KOPT-K1 (cell line): Measurements from ENCODE around the gene PNMA6E.
"Not testable (repeated sequence)": the region's sequence is repeated elsewhere in the genome, so short reads cannot be mapped to it uniquely, and the experiment has no call there.

ENCODE experiments used
- H3K27ac ChIP-seq: fragments of 200-600 bp; sonication (generic); 2 replicates; pipeline ENCODE4 v1.5.1; 2016; ENCODE audit warnings: antibody characterized with exemption, mild to moderate bottlenecking, low read depth, low read length; ENCODE audit not compliant: poor library complexity, severe bottlenecking
- H3K36me3 ChIP-seq: fragments of 200-600 bp; sonication (generic); 2 replicates; pipeline ENCODE4 v1.5.1; 2017; ENCODE audit warnings: antibody characterized with exemption, mild to moderate bottlenecking, low read length, moderate library complexity; ENCODE audit not compliant: insufficient read depth
- H3K9me3 ChIP-seq: fragments of 200-600 bp; sonication (generic); 2 replicates; pipeline ENCODE4 v1.5.1; 2017; ENCODE audit warnings: antibody characterized with exemption, low read length, mild to moderate bottlenecking; ENCODE audit not compliant: insufficient read depth, poor library complexity, severe bottlenecking

The PNMA6E gene

DNA sequence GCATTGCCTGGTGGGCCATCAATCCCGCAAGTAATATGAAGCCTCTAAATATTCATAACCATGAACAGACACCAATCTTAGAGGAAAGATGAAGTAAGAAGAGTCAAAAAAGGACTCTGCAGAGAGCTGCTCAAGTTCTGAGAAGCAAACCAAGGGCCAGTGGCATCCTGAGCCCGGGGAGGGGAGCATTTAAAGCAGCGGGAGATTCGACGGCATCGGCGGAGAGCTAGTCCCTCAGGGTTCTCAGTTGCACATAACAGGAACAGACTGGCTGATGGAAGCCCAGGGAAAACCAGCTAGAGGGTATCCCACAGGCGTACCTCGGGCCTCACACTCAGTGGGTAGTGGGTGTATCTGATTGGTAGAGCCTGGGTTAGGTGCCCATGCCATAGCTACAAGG is 4.9 kb upstream of the PNMA6E start:
- no peak overlapping the region for H3K27ac ChIP-seq
- H3K36me3 ChIP-seq = no peaks in the 10 kb centered on the region
- no peaks in the 10 kb centered on the region for H3K9me3 ChIP-seq

DNA sequence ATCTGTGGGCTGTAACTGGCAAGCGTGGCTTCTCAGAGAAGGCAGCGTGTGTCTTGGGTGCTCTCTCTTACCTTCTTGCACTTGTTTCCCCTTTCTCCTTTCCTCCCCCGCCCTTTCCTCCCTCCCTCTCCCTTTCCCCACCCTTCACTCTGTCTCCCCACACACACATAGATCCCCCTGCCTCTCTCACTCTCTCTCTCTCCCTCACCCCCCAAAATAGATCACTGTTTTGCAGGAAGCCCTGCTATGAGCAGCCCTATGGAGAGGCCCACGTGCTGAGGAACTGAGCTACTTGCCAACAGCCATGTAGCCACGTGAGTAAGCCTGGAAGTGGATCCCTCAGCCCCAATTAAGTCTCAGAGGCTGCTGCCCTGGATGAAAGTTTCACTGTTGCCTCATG is 4.3 kb upstream of the PNMA6E start:
- no peak overlapping the region for H3K27ac ChIP-seq
- H3K36me3 ChIP-seq = no peaks in the 10 kb centered on the region
- no peaks in the 10 kb centered on the region for H3K9me3 ChIP-seq

DNA sequence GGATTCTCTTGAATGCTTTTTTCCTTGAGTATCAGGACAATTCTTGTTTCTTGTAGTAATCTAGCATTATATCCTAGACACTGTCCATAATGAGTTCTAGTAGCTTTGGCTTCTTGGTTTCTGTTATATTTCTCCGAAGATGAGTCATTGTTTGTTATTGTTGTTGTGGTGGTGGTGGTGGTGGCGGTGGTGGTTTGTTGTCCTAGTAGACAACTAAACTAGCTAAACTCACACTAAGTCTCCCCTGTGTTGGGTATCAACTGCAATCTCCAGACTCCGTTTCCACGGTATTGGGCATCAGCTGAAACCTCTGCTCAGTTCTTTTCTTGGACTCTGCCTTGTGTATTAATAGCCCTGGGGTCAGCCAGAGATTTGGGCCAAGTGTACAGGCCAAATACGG is 3.2 kb upstream of the PNMA6E start:
- H3K36me3 ChIP-seq, H3K9me3 ChIP-seq, H3K27ac ChIP-seq: not testable (repeated sequence)

DNA sequence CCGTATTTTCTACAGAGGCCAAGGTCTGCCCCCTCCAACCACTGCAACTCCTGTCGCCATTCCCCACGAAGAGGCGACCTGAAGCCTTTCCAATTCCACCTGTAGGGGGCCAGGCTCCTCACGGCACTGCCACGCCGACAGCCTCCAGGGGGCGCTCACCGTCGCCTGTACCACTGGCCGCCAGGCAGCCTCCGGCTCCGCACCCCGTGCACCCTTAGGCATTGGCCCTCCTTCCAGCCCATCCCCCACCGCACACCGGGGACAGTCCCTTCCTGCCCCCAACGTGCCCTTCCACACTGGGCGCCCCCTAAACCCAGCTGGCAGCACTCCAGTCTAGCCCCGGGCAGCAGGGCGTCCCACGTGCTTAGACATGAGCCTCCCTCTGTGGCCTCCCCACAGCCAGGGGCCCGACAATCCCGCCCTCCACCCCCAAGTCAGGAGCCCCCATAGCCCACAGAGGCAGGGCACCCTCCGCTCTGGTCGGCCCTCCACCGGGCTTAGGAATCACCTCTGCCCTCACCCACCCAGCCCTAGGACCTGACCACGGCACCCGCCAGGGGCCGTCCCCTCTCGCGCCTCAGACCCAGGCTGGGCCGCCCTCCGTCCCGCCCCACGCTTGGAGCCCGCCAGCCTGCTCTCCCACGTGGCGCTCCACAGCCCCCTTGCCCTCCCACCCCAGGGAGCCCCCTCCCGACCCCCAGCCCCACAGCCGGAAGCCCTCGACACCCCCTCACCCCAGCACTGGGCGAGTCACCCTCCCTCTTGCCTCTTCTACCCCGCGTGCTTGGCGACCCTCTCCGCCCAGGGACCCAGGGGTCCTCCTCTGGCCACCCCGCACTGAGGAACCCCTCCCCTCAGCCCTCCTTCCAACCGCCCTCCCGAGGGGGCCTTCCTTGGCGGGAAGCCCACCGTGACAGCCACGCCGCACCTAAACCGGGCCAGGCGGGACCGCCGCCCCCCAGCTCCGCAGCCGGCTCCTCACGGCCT is 711 bp downstream of the PNMA6E start:
- H3K27ac ChIP-seq = no peak overlapping the region
- H3K9me3 ChIP-seq = no peaks in the 10 kb centered on the region
- H3K36me3 ChIP-seq = no peaks in the 10 kb centered on the region

DNA sequence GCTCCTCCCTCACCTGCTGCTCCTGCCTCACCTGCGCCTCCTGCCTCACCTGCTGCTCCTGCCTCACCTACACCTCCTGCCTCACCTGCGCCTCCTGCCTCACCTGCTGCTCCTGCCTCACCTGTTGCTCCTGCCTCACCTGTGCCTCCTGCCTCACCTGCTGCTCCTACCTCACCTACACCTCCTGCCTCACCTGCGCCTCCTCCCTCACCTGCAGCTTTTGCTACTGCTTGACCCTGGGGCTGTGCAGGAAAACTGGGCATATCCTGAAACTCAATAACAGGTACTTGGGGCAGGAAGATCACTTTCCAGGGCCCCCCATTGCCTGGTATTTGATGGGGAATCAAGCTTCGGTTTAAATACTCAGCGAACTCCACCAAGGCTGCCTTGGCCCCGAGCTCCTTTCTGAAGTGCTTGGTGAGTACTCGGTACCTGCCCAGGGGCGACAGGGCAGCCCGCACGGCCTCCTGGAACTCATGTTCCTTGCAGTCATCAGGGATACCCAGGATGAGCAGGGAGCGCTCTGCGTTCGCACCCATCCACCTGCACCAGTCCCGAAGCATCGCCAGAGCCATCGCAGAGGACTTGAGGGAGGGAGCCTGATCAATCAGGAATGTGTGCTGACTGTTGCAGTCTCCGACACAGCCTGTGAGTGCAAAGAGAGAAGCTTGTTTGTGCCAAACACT is 2.7 kb downstream of the PNMA6E start:
- Histone ChIP-seq H3K9me3 (no peaks in the 10 kb centered on the region), H3K27ac (no peak overlapping the region), H3K36me3 (no peaks in the 10 kb centered on the region)

DNA sequence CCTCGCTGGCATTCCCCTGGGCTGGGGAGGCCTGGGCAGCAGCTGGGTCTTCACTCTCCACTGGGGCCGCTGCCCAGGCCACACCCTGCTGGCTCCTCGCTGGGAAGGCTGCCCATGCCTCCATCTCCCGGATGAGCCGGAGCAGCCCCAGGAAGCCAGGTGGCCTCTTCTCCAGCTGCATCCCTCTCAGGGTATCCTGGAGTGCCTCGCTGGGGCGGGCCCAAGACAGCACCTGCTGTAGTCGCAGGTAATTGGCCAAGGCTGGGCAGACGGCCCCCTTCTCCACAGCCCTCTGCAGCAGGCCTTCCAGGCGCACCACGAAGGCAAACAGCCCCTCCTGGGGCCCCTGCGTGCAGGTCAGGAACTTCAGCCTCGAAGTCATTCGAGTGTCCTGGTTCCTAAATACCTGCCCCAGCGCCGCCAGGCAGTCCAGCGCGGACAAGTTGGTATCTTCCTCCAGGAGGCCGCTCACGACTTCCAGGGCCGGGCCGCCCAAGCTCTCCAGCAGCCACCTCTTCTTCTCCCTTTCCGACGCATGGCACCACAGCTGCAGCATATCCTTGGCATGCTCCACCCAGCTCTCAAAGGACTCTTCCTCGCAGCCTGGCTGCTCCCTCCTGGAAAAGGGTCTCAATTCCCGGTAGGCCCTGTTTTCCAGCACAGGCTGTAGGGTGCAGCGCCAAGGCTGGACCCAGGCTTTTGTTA is 3.7 kb downstream of the PNMA6E start:
- H3K27ac ChIP-seq = no peak overlapping the region
- no peaks in the 10 kb centered on the region for H3K36me3 ChIP-seq
- H3K9me3 ChIP-seq = no peaks in the 10 kb centered on the region

DNA sequence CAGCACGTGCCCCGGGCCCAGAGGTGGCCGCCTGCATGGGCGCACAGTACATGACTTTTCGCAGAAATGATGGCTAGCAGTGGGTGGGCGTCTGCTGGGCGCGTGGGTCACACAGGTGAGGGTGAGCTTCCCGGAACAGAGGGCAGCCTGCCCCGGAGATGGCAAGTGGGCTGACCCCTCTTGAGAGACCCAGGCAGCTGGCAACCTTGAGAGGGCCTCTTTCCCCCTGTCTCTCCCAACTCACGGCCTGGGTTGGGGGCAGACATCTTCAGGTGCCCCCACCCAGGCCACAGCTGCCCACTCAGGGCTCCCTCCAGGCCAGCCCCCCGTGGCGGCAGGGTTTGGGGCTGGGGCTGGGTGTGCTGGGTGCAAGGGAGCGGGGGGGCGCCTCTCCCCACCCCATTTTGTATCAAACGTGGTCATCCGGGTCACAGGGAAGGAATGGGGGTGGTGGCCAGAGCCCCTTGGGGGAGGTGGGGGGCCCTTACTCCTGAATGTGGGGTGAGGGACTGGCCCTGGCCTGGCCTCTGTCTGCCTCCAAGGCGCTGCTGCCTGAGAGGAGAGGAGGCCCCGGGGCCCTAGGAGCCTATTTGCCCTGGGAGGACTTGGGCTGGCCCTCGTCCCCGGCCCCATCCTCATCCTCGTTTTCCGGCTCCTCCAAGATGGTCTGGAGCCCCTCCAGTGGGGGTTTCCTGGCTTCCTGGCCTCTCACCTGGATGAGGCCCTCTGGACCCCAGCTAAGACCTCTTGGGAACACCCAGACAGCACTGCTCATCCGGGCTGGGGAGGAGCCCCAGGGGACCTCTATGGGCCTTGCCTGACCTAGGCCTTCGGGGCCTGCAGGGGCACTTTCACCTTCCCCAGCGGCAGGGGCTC is 4.6 kb downstream of the PNMA6E start:
- Histone ChIP-seq H3K27ac (no peak overlapping the region), H3K36me3 (no peaks in the 10 kb centered on the region), H3K9me3 (no peaks in the 10 kb centered on the region)

DNA sequence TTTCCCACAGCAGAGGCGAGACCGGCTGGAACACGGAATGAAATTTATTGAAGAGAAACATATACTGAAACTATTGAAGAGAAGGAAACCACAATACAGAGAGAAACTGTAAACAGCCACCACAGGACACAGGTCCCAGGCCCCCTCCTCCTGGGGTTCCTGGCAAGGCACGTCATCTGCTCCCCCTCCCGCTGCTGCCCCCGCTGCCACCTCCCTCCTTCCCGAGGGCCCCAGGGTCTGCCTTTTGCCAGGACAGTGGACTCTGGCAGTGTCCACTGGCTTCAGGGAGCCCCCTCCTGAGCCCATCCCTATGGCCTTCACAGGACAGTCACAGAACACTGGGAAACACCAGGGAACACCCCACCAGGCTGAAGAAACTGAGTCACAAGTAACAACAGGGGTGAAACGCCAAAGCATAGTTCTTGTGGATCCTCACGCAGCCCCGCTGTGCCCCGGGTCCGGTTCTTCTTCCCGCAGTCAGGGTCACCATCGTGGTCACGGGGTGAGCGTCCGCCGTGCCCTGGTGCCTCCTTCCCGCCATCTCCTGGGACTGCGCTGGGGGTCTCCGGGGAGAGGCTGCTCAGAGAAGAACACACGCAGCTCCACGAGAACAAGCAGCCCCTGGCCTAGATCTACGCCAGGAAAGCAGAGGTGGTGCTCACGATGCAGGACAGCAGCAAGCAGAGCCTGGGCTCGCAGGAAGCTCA is 5.4 kb downstream of the PNMA6E start:
- Histone ChIP-seq H3K36me3 (no peaks in the 10 kb centered on the region), H3K27ac (no peak overlapping the region), H3K9me3 (no peaks in the 10 kb centered on the region)

DNA sequence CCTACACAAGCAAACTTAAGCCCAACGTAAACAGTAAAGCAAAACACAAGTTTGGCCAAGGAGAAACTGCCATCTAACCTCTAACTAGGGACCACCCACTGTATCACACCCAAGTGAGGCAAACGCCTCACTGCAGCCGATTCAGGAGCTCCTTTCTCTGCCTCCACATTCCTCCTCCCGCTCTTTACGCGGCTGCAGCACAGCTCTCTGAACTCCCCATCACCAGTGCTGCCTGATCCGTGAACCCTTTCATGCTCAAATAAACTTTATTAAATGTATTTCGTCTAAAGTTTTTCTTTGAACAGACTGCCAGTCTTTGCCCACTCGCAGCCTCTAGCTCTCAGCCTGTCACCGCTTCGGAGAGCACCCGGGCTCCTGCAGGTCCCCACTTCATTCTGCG is 6.5 kb downstream of the PNMA6E start:
- Histone ChIP-seq H3K9me3 (no peaks in the 10 kb centered on the region), H3K27ac (no peak overlapping the region), H3K36me3 (no peaks in the 10 kb centered on the region)

DNA sequence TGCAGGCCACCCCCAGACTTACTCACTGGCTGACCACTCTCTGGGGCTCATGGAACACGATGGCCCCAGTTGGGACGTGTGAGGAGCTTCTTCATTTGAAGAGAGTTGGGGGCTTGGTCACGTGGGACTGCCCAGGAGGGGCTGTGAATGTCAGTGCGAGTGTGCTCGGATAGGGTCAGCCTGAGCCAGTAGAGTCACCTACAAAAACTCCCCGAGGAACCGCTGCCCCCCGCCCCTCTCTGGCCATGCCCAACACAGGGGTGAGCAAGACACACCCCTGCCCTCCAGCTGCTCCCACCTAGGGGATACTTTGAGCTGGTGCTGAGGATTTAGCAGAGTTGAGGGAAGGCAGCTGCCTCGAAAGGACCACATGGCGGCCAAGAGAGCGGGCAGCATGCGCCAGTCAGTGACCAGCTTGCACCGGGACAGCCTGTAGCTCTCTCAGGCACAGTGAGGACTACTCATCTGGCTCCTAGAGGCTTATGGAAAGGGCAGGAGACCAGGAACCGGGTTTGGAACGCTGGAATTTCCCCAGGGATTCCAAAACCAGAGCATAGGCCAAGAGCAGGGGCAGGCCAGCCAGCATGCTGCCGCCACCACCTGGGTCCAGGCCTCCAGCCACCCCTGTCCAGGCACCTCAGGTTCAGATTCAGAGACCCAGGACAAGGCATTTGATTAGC is 8.4 kb downstream of the PNMA6E start:
- Histone ChIP-seq H3K27ac (no peak overlapping the region), H3K36me3 (no peaks in the 10 kb centered on the region), H3K9me3 (no peaks in the 10 kb centered on the region)

DNA sequence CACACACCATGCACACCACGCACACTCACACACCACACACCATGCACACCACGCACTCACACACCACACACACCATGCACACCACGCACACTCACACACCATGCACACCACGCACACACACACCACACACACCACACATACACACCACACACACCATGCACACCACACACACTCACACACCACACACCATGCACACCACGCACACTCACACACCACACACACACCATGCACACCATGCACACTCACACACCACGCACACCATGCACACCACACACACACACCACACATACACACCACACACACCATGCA is 11.7 kb downstream of the PNMA6E start:
- H3K36me3 ChIP-seq, H3K27ac ChIP-seq, H3K9me3 ChIP-seq: not testable (repeated sequence)

DNA sequence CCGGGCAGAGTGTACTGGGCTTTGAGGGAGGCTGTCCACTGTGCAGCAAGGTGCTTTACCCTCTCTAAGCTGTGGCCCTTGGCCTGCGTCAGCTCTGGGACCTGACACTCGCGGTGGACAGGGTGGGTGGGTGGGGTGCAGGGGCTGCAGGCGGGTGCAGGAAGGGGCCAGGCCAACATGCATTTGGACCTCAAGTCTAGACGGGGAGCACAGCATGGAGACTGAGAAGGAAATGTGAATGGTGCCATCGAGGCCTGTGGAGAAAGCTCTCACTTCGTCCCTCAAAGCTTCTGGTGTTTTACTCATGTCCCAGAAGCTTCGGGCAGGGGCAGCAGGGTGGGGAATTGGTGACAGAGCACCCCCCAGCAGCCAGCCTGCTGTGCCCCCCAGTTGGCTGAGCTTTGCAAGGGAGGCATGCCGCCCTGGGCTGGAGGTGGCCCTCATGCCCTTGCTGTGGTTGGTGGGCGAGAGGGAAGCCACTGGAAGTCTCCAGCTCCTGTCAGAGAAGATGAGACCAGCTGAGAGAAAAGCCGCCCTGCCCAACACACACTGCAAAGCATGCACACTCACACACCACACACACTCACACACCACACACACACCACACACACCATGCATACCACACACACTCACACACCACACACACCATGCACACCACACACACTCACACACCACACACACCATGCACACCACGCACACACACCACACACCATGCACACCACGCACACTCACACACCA is 12.3 kb downstream of the PNMA6E start:
- H3K27ac ChIP-seq = no peak overlapping the region
- H3K36me3 ChIP-seq = no peaks in the 10 kb centered on the region
- no peaks in the 10 kb centered on the region for H3K9me3 ChIP-seq

DNA sequence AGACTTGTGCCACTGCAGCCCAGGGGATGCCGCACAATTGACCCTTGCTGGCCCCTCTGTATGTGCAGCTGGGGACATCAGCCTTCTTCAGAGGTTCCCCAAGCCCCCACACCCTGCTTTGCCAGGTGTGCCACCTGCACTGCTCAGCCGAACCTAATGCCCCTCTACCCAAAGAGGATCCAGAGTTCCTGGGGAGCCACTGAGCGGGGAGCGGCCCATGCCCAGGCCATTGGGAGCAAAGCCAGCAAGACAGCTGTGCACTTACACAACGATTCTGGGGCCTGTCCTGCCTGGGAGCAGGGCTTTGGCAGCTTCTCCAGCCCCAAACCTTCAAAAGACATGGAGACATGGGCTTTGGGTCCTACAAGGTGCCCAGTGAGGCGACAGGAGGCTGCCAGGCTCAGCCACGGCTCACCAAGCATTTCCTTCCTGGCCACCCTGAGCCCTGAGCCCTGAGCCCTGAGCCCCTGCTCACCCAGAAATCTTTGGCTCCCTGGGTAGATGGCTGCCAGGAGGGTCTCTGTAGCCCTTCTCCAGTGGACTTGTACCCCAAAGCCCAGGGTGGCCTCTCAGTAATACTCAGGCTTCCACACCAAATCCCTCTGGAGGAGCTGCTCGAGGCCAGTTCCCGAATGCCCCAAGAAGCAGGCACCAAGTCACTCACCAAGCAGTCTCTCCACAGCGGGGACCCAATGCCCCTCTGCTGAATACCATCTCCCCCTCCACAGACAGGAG is 13.0 kb downstream of the PNMA6E start:
- no peaks in the 10 kb centered on the region for H3K9me3 ChIP-seq
- H3K27ac ChIP-seq = no peak overlapping the region
- no peaks in the 10 kb centered on the region for H3K36me3 ChIP-seq
